ENCODE results near the gene ASTN2. TPM values are rescaled to one million over a fixed set of nuclear protein-coding genes. Genes with fewer than 3 reads are reported as not detected.

The ASTN2 gene
- total and polyA plus RNA-seq, 10 of the 15 experiments (the other 5 are each of a cell fraction or from before 2014, with no cell fraction given) = 1.4 to 15.7 (median 7.0) TPM

- TF ChIP-seq CHD4 (IDR thresholded peaks at IDR 0.05) (no peak), FOXM1 (IDR thresholded peaks at IDR 0.05; ENCODE audit: low read depth, low read length) (no peak), TAF1 (IDR thresholded peaks at IDR 0.05; ENCODE audit: borderline replicate concordance, low read depth, low read length) (no peak), CHD2 (IDR thresholded peaks at IDR 0.05; ENCODE audit: borderline replicate concordance, low read depth, low read length) (no peak)
These were observed 518.9 kb downstream of the ASTN2 start (continued) for GRCh38 chr9:116895961-116896360.

GRCh38 chr9:116891424-116891823 lies 523.4 kb downstream of the ASTN2 start:
- CTCF ChIA-PET = interaction anchor here (1.2 kb wide), 1 partner anchor 10 kb away, joined by 3 read pairs; no protein-coding TSS in a partner anchor
- intact Hi-C loops (cut with micrococcal nuclease; ENCODE audit: unreplicated experiment) = no loop called here
- ATAC-seq = no peak
- no TSS peak for BruUV-seq (replicated peaks)
- Histone ChIP-seq H3K9ac (ENCODE audit: control insufficient read depth, insufficient read depth, low read length) (no peak overlapping the region), H3K4me3 (no peak overlapping the region), H3K4me2 (ENCODE audit: control insufficient read depth, insufficient read depth) (no peak overlapping the region), H3K4me1 (ENCODE audit: control insufficient read depth, insufficient read depth, low read length) (no peaks in the 10 kb centered on the region), H3K27ac (ENCODE audit: control insufficient read depth, insufficient read depth) (no peak overlapping the region), H4K20me1 (ENCODE audit: control insufficient read depth, insufficient read depth) (no peaks in the 10 kb centered on the region), H3K27me3 (replicated peaks in 1 of 2; ENCODE audit: control insufficient read depth in 2 of 2, insufficient read depth in 2 of 2, low read length in 1 of 2) (no peaks in the 10 kb centered on the region), H3K36me3 (ENCODE audit: control insufficient read depth in 2 of 2, insufficient read depth in 2 of 2, low read length in 1 of 2) (no peaks in the 10 kb centered on the region), H3K79me2 (ENCODE audit: control insufficient read depth, insufficient read depth, low read length) (no peaks in the 10 kb centered on the region), H3K9me3 (replicated peaks; ENCODE audit: control insufficient read depth, insufficient read depth, low read length) (no peaks in the 10 kb centered on the region), H2AFZ (ENCODE audit: control insufficient read depth, low read depth, low read length) (no peak overlapping the region)
- FAIRE-seq = no peak
- TF ChIP-seq DPF2 (IDR thresholded peaks at IDR 0.05) (no peak), STAT1 (conservative IDR thresholded peaks at IDR 0.05) (no peak), WRNIP1 (IDR thresholded peaks at IDR 0.05; ENCODE audit: borderline replicate concordance, low read depth, low read length) (no peak), PKNOX1 (IDR thresholded peaks at IDR 0.05) (no peak), RUNX3 (IDR thresholded peaks at IDR 0.05; ENCODE audit: low read length) (no peak), REST (IDR thresholded peaks at IDR 0.05; ENCODE audit: low read depth, low read length) (no peak), ETV6 (conservative IDR thresholded peaks at IDR 0.05 in 1 of 2, IDR thresholded peaks at IDR 0.05 in 1 of 2; ENCODE audit: borderline replicate concordance in 1 of 2, low read depth in 1 of 2) (no peak), FOS (IDR thresholded peaks at IDR 0.05; ENCODE audit: borderline replicate concordance, extremely low read depth, insufficient read length) (no peak), USF2 (IDR thresholded peaks at IDR 0.05; ENCODE audit: borderline replicate concordance, low read depth, low read length) (no peak), SRF (IDR thresholded peaks at IDR 0.05; ENCODE audit: low read depth in 2 of 2, low read length in 2 of 2) (no peak), ZZZ3 (IDR thresholded peaks at IDR 0.05; ENCODE audit: control insufficient read depth, insufficient read length, low read depth) (no peak), NBN (IDR thresholded peaks at IDR 0.05) (no peak), TCF3 (IDR thresholded peaks at IDR 0.05; ENCODE audit: borderline replicate concordance, insufficient read depth, low read depth, low read length) (no peak), BACH1 (IDR thresholded peaks at IDR 0.05; ENCODE audit: borderline replicate concordance) (no peak), NR2F1 (conservative IDR thresholded peaks at IDR 0.05) (no peak), TAF1 (IDR thresholded peaks at IDR 0.05; ENCODE audit: borderline replicate concordance, low read depth, low read length) (no peak), ATF7 (IDR thresholded peaks at IDR 0.05; ENCODE audit: low read depth) (no peak)
- RAD21 ChIA-PET (ENCODE audit: unreplicated experiment) = no interaction called here
- SMC1A ChIA-PET (ENCODE audit: uncharacterized antibody, unreplicated experiment) = interaction anchor here (1.1 kb wide), 1 partner anchor 23 kb away, joined by 4 read pairs; no protein-coding TSS in a partner anchor
- in situ Hi-C loops (cut with MboI) = no loop called here
- POLR2A ChIA-PET = no interaction called here
- no peak for DNase-seq (ENCODE audit: low read depth, low spot score)
- WGBS (ENCODE audit: insufficient coverage, insufficient replicate concordance, low lambda C conversion rate, missing lambda C conversion rate) = 0% methylated on average over 3 of the region's 3 CpGs
